Left kidney (tissue), 8 donors: ENCODE results near the gene TAF5. TPM values are rescaled to one million over a fixed set of nuclear protein-coding genes. Genes with fewer than 3 reads are reported as not detected.
"Not testable (repeated sequence)": the region's sequence is repeated elsewhere in the genome, so short reads cannot be mapped to it uniquely, and the experiment has no call there.

Experiments used
- DNase-seq: peaks from one replicate; pipeline ENCODE4 v3.0.0-alpha.2; 2013
- long read RNA-seq, 8 donors: transcript quantifications; one replicate each; lab custom pipeline, GENCODE V29; 2026
- polyA plus RNA-seq: library from polyadenylated mRNA; unstranded; fragments of 120-200 nt; gene quantifications from one replicate; pipeline ENCODE4 v1.2.1, GENCODE V29; 2013; ENCODE audit not compliant: insufficient read length

TAF5 gene
- 9.4 TPM for polyA plus RNA-seq
- long read RNA-seq, donor 1, result 0 reads
- long read RNA-seq, donor 2, partial matches to known transcripts, result 16 of 17 reads
- long read RNA-seq, donor 2, other reads (novel, unspliced or antisense), result 0 of 17 reads
- long read RNA-seq, donor 3, result 0 reads
- long read RNA-seq, donor 4, partial matches to known transcripts, result 262 of 464 reads
- long read RNA-seq, donor 4, other reads (novel, unspliced or antisense), result 202 of 464 reads
- long read RNA-seq, donor 5, partial matches to known transcripts, result 1,683 of 1,745 reads
- long read RNA-seq, donor 5, other reads (novel, unspliced or antisense), result 60 of 1,745 reads
- long read RNA-seq, donor 6, partial matches to known transcripts, result 0 of 2 reads
- long read RNA-seq, donor 6, other reads (novel, unspliced or antisense), result 0 of 2 reads
- long read RNA-seq, donor 7, partial matches to known transcripts, result 0 of 1 reads
- long read RNA-seq, donor 7, other reads (novel, unspliced or antisense), result 0 of 1 reads
- long read RNA-seq, donor 8, result 0 reads

DNA sequence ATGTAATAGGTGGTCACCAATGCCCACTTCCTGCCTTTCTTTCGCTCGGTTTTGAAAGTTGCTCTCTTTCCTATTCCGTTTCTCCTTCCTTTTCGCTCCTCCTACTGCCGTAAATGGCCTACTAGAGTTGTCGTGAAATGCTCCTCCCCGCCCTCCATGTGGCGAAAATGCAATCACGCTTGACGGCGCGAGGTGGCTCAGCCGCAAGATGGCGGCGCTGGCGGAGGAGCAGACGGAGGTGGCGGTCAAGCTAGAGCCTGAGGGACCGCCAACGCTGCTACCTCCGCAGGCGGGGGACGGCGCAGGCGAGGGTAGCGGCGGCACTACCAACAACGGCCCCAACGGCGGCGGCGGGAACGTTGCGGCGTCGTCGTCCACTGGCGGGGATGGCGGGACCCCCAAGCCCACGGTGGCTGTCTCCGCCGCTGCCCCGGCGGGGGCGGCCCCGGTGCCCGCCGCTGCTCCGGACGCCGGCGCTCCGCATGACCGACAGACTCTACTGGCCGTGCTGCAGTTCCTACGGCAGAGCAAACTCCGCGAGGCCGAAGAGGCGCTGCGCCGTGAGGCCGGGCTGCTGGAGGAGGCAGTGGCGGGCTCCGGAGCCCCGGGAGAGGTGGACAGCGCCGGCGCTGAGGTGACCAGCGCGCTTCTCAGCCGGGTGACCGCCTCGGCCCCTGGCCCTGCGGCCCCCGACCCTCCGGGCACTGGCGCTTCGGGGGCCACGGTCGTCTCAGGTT, at the start of gene TAF5:
TAF5 (plus strand) TSS at position 195 of the 737 bp plus-strand sequence; CDS start at position 209, 14 bp downstream.
- peak; percentile 97 for DNase-seq

DNA sequence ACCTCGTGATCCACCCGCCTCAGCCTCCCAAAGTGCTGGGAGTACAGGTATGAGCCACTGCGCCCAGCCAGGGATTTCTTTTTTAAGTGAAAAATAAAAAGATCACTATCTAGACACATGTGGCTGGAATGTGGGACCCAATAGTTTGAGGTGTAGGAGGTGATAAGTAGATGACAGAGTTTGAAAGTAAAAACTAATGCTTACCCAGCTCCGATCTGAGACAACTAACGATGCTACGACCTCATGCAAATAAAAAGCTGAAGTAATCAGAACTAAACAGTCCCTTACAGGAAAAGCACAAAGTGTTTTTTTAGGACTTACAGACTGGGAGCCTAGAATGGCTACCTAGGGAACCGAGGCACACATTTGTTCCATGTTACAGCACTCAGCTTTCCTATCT, 39.9 kb upstream of the TAF5 start:
- DNase-seq, result no peak

- DNase-seq, result peak; percentile 10
These were observed 33.7 kb upstream of the TAF5 start for GRCh38 chr10:103333934-103334520.

GRCh38 chr10:103334567-103334966, 33.2 kb upstream of the TAF5 start:
- DNase-seq, result no peak

DNA sequence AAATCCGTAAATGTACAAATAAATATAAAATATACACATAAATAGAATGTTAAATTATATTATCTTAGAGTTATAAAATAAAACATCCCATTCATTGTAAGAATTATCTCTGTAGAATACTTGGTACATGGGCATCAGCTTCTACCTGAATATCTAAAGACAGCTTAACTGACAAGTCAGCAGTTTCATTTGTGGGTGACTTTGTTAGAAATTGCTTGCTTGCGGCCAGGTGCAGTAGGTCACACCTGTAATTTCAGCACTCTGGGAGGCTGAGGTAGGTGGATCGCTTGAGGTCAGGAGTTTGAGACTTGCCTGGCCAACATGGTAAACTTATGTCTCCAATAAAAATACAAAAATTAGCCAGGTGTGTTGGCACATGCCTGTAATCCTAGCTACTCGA, 31.4 kb upstream of the TAF5 start:
- no peak for DNase-seq

DNA sequence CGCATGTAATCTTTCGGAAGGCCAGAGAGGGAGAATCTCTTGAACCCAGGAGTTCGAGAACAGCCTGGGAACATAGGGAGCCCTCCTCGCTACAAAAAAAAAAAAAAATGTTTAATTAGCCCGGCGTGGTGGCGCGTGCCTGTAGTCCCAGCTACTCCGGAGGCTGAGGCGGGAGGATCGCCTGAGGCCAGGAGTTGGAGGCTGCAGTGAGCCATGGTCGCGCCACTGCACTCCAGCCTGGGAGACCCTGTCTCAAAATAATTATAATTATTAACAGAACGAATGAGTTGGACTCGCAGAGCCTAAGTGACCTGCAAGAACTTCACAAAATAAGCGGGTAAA, 17.6 kb upstream of the TAF5 start:
- peak; percentile 3 for DNase-seq

- DNase-seq, result peak; percentile 86
These were observed 17.1 kb upstream of the TAF5 start, which contains the start of gene PCGF6 for GRCh38 chr10:103350517-103351260. TSS of gene PCGF6 (minus strand) at chr10:103351140. CDS start at chr10:103351066, 74 bp downstream.

DNA sequence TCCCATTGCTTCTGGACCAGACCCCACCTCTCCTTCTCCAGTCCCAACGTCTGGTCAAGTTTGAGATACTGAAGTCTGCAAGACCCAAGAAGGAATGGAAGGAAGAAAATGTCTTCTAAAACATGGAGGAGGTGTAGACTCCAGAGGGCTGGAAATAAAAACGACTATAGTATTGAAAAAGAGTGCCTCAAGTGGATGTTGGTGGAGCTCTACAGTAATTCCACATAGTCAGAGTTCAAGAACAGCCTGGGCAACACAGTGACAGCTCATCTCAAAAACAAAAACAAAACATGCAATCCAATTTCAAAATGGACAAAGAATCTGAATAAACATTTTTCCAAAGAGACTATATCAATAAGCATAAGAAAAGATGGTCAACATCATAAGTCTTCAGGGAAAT, 14.5 kb upstream of the TAF5 start:
- no peak for DNase-seq

DNA sequence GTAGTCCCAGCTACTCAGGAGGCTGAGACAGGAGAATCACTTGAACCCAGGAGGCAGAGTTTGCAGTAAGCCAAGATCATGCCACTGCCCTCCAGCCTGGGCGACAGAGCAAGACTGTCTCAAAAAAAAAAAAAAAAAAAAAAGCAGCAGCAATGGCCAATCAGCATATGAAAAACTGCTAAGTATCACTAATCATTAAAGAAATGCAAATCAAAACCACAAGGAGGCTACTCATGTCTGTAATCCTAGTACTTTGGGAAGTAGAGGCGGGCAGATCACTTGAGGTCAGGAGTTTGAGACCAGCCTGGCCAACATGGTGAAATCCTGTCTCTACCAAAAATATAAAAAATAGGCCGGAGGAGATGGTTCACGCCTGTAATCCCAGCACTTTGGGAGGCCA, 13.2 kb upstream of the TAF5 start:
- not testable (repeated sequence) for DNase-seq

- DNase-seq, result no peak
These were observed 11.7 kb upstream of the TAF5 start for GRCh38 chr10:103355906-103356599.

- DNase-seq, result not testable (repeated sequence)
These were observed 8.3 kb upstream of the TAF5 start for GRCh38 chr10:103359493-103359892.

DNA sequence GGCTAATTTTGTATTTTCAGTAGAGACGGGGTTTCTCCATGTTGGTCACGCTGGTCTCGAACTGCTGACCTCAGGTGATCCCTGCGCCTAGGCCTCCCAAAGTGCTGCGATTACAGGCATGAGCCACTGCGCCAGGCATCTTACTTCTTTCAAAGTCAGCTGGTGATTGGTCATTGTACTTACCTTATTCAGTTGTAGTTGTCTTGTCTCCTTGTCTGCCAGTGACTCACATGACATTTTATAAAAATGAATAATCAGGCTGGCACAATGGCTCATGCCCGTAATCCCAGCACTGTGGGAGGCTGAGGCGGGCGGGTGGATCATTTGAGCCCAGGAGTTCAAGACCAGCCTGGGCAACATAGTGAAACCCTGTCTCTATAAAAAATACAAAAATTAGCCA, 7.0 kb upstream of the TAF5 start:
- not testable (repeated sequence) for DNase-seq

GRCh38 chr10:103367379-103367781, 396 bp upstream of the TAF5 start:
- peak; percentile 6 for DNase-seq

DNA sequence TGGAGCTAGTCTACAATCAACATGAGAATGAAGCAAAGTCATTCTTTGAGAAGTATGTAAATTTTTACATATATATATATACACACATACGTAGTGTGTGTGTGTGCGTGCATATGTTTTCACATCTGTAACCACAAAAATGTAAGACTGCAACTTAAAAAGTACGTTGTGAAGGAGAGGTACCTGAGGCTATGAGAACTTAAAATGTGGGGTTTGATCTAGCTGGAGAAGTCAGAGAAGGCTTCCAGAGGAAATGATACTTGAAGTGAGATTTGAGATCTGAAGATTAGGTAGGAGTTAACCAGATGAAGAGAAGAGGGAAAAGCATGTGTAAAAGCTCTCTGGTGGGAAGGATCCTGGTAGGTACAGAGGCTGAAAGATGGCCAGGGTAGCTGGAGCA, 5.8 kb downstream of the TAF5 start:
- DNase-seq, result no peak

DNA sequence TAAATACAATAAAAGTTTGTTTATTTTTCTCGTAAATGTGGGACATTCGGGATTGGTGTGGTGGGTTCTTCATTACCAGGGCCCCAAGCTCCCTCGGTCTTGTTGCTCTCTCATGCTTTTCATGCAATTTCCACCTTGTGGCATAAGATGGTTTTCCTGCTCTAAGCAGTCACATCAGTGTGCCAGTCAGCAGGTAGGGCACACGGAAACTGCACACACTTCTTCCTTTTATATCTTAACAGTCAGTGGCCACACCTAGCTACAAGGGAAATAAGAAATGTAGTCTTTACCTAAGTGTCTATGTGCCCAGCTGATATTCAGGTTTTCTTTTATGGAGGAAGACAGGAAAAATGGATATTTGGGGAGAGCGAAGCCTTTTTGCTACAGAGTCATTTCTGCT, 6.5 kb downstream of the TAF5 start:
- DNase-seq, result no peak

DNA sequence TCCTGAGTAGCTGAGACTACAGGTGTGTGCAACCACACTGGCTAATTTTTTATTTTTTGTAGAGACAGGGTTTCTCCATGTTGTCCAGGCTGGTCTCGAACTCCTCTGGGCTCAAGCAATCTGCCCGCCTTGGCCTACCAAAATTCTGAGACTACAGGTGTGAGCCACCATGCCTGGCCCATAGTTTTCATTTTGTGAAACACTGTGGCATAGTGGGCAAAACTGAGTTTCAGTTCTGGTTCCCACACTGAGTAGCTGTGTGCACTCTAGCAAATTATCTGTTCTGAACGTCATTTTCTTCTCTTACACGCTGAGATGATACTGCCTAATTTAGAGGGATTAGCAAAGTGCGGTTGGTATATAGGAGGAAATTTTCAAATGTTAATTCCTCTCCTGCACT, 15.0 kb downstream of the TAF5 start:
- DNase-seq, result no peak

DNA sequence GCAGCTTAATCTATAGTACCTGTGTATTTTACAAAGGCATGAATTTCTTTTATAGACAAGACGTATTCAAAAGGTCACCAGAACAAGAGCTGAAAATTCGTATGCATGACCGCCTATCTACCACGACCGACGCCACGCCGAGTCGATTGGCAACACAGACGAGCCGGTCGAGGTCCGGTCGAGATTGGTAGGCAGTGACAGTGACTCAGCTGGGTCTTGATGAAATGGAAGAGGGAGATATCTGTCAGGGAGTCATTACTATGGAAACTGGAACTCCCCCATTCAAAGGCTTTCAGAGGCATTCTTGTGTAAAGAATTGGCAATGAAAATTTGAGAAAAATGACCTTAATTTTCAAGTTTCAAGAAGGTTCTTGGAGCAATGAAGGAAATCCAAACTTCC, 26.4 kb downstream of the TAF5 start:
- DNase-seq, result no peak

DNA sequence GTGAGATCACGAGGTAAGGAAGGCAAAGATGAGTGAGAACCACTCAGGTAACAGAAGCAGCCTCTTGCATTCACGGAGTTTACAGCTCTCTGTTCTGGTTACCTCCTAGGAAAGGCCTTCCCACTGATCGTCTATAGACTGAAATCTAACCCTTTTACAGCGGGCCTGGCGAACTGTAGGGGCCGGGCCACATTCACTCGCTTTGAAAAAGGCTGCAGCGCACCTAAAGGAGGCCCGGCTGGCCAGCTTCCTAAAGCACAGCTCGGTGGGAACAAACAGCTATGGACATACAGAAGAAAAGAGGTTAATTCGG, 27.9 kb downstream of the TAF5 start:
- peak; percentile 19 for DNase-seq

DNA sequence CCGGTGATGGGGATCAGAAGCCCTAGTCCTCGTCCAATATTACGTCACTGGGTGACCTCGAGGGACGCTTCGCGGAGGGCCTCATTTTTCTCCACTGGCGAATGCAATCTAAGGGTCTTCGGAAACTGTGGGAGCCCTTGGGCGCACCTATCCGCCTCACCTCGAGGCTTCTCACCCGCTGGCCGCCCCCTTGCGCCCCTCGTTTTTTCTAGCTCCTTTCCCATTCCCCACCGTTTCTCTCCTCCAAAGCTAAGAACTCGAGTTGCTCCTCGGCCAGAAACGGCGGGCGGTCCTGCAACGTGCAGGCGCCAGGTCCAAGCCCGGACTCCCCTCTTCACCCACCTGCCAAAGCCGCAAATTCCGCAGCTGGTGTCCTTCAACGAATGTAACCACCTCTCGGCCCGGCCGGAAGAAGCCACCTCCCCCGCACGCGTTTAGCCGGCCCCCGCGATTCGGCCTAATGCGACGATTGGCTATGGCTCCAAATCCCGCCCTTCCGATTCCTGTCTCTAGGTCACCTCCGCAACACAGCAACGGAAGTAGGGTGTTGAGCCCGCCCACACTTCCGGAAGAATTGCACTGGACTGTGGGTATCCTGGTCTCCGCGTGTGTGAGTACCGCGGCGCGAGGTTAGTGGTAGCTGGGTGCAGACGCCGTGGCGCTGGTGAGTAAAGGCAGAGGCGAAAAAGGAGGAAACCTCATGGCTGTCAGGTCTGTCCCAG, 28.5 kb downstream of the TAF5 start, which contains the start of the genes ATP5MK and PDCD11:
ATP5MK (minus strand) TSS at position 409 of the 722 bp plus-strand sequence. CDS start 4,018 bp downstream, outside the sequence.
PDCD11 (plus strand) TSS at position 560 of the 722 bp plus-strand sequence. CDS start 1,801 bp downstream, outside the sequence.
- peak; percentile 98 for DNase-seq

- no peak for DNase-seq
These were observed 29.0 kb downstream of the TAF5 start for GRCh38 chr10:103396789-103397087.
